ENCODE results near the gene ERMP1.

The ERMP1 gene

GRCh38 chr9:5846096-5846495, 13.2 kb upstream of the ERMP1 start:
- DNase-seq (ENCODE audit: low read depth): no peak
- no peak for TF ChIP-seq CTCF (IDR thresholded peaks at IDR 0.05; ENCODE audit: control insufficient read depth, extremely low read depth, insufficient read depth)
- no peak overlapping the region for H3K4me3 ChIP-seq (ENCODE audit: low read depth, low read length)

- no peak overlapping the region for H3K4me3 ChIP-seq (ENCODE audit: low read depth, low read length)
- no peak for TF ChIP-seq CTCF (IDR thresholded peaks at IDR 0.05; ENCODE audit: control insufficient read depth, extremely low read depth, insufficient read depth)
- DNase-seq (ENCODE audit: low read depth): no peak
Observed at GRCh38 chr9:5845157-5845531, 12.2 kb upstream of the ERMP1 start.

GRCh38 chr9:5843794-5844471, 11.0 kb upstream of the ERMP1 start:
- no peak for TF ChIP-seq CTCF (IDR thresholded peaks at IDR 0.05; ENCODE audit: control insufficient read depth, extremely low read depth, insufficient read depth)
- no peak for DNase-seq (ENCODE audit: low read depth)
- H3K4me3 ChIP-seq (ENCODE audit: low read depth, low read length): no peak overlapping the region

GRCh38 chr9:5842929-5843793, 10.2 kb upstream of the ERMP1 start:
- DNase-seq (ENCODE audit: low read depth): no peak
- no peak for TF ChIP-seq CTCF (IDR thresholded peaks at IDR 0.05; ENCODE audit: control insufficient read depth, extremely low read depth, insufficient read depth)
- no peak overlapping the region for H3K4me3 ChIP-seq (ENCODE audit: low read depth, low read length)

- no peak for DNase-seq (ENCODE audit: low read depth)
- no peak overlapping the region for H3K4me3 ChIP-seq (ENCODE audit: low read depth, low read length)
- no peak for TF ChIP-seq CTCF (IDR thresholded peaks at IDR 0.05; ENCODE audit: control insufficient read depth, extremely low read depth, insufficient read depth)
Observed at GRCh38 chr9:5841771-5842573, 9.1 kb upstream of the ERMP1 start.

- no peak overlapping the region for H3K4me3 ChIP-seq (ENCODE audit: low read depth, low read length)
- no peak for TF ChIP-seq CTCF (IDR thresholded peaks at IDR 0.05; ENCODE audit: control insufficient read depth, extremely low read depth, insufficient read depth)
- DNase-seq (ENCODE audit: low read depth): no peak
Observed at GRCh38 chr9:5840788-5841187, 7.9 kb upstream of the ERMP1 start.
